ENCODE data around the gene OTX2. TPM values are rescaled to one million over a fixed set of nuclear protein-coding genes. Genes with fewer than 3 reads are reported as not detected.

Gene OTX2
- total RNA-seq, 1 experiment from 2014 or later: not detected

GRCh38 chr14:56760164-56760914, 49.9 kb downstream of the OTX2 start:
- Histone ChIP-seq H3K4me3 (replicated peaks in 1 of 2; ENCODE audit: low read depth in 1 of 2, low read length in 2 of 2) (no peak overlapping the region), H3K9me3 (ENCODE audit: control insufficient read depth in 1 of 2, insufficient read depth in 1 of 2, low read depth in 1 of 2, low read length in 2 of 2) (no peaks in the 10 kb centered on the region), H2AFZ (ENCODE audit: low read depth, low read length, poor library complexity, severe bottlenecking) (no peak overlapping the region), H3K4me1 (ENCODE audit: control insufficient read depth in 1 of 2, insufficient read depth in 2 of 2, low read length in 2 of 2) (no peaks in the 10 kb centered on the region), H3K9me2 (ENCODE audit: insufficient read depth) (no peaks in the 10 kb centered on the region), H3K79me2 (ENCODE audit: insufficient read depth, low read length) (no peaks in the 10 kb centered on the region), H3K4me2 (ENCODE audit: low read length) (no peak overlapping the region), H3K9ac (ENCODE audit: low read length) (no peak overlapping the region), H4K20me1 (ENCODE audit: insufficient read depth) (no peaks in the 10 kb centered on the region), H3K27me3 (ENCODE audit: insufficient read depth, low read length) (peaks cover 4% of the 10 kb centered on the region), H3K27ac (ENCODE audit: low read depth, low read length) (no peak overlapping the region), H3K36me3 (ENCODE audit: control insufficient read depth in 1 of 2, insufficient read depth in 2 of 2, low read length in 2 of 2) (no peaks in the 10 kb centered on the region)
- intact Hi-C loops (cut with micrococcal nuclease): no loop called here
- CTCF ChIA-PET: no interaction called here
- no TSS peak for BruUV-seq (replicated peaks)
- no peak for DNase-seq (ENCODE audit: low read depth, low spot score)
- RAD21 ChIA-PET (ENCODE audit: low non-redundant PET in 1 of 2, low total read pairs in 2 of 2, uncharacterized antibody in 2 of 2, unreplicated experiment in 2 of 2): no interaction called here
- no peak for ATAC-seq
- TF ChIP-seq ZNF274 (IDR thresholded peaks at IDR 0.05; ENCODE audit: low read depth, low read length) (no peak), ATF3 (IDR thresholded peaks at IDR 0.05) (no peak), CBX3 (IDR thresholded peaks at IDR 0.05; ENCODE audit: low read depth) (no peak), EGR1 (IDR thresholded peaks at IDR 0.05; ENCODE audit: low read depth) (no peak), RAD21 (IDR thresholded peaks at IDR 0.05; ENCODE audit: low read depth) (no peak), YY1 (IDR thresholded peaks at IDR 0.05; ENCODE audit: extremely low read depth, insufficient replicate concordance, low read depth, low read length) (no peak), POLR2AphosphoS5 (IDR thresholded peaks at IDR 0.05; ENCODE audit: low read depth, low read length) (no peak), JUND (IDR thresholded peaks at IDR 0.05) (no peak), SP1 (IDR thresholded peaks at IDR 0.05; ENCODE audit: low read depth) (no peak), ELF1 (IDR thresholded peaks at IDR 0.05; ENCODE audit: borderline replicate concordance, low read depth) (no peak)
- TF ChIP-seq, protein P1, sequence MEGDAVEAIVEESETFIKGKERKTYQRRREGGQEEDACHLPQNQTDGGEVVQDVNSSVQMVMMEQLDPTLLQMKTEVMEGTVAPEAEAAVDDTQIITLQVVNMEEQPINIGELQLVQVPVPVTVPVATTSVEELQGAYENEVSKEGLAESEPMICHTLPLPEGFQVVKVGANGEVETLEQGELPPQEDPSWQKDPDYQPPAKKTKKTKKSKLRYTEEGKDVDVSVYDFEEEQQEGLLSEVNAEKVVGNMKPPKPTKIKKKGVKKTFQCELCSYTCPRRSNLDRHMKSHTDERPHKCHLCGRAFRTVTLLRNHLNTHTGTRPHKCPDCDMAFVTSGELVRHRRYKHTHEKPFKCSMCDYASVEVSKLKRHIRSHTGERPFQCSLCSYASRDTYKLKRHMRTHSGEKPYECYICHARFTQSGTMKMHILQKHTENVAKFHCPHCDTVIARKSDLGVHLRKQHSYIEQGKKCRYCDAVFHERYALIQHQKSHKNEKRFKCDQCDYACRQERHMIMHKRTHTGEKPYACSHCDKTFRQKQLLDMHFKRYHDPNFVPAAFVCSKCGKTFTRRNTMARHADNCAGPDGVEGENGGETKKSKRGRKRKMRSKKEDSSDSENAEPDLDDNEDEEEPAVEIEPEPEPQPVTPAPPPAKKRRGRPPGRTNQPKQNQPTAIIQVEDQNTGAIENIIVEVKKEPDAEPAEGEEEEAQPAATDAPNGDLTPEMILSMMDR (IDR thresholded peaks at IDR 0.05 in 2 of 3, conservative IDR thresholded peaks at IDR 0.05 in 1 of 3; ENCODE audit: borderline replicate concordance in 1 of 3, insufficient read depth in 1 of 3, low read depth in 2 of 3, low read length in 2 of 3): no peak
- TF ChIP-seq, protein P2, sequence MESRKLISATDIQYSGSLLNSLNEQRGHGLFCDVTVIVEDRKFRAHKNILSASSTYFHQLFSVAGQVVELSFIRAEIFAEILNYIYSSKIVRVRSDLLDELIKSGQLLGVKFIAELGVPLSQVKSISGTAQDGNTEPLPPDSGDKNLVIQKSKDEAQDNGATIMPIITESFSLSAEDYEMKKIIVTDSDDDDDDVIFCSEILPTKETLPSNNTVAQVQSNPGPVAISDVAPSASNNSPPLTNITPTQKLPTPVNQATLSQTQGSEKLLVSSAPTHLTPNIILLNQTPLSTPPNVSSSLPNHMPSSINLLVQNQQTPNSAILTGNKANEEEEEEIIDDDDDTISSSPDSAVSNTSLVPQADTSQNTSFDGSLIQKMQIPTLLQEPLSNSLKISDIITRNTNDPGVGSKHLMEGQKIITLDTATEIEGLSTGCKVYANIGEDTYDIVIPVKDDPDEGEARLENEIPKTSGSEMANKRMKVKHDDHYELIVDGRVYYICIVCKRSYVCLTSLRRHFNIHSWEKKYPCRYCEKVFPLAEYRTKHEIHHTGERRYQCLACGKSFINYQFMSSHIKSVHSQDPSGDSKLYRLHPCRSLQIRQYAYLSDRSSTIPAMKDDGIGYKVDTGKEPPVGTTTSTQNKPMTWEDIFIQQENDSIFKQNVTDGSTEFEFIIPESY (IDR thresholded peaks at IDR 0.05; ENCODE audit: extremely low read depth, insufficient replicate concordance, low read length): no peak
- POLR2A ChIA-PET: no interaction called here
